GM13976 (cell line): Measurements from ENCODE around the gene SAP130.

ENCODE experiments used
- DNase-seq: peaks from one replicate; pipeline ENCODE4 v3.0.0; 2012; ENCODE audit warnings: low spot score
- in situ Hi-C: fragments of 300-500 bp; cut with MboI; formaldehyde crosslinking; loops from one replicate; pipeline ENCODE4 v1.12.0; 2022; ENCODE audit warnings: low sequenced_read_pairs, mixed read lengths, inconsistent platforms; ENCODE audit not compliant: unreplicated experiment
- TF ChIP-seq, protein P1 (sequence below): IDR thresholded peaks from 2 replicates; pipeline ENCODE4 v1.5.1; 2012; ENCODE audit warnings: borderline replicate concordance, mild to moderate bottlenecking; ENCODE audit not compliant: insufficient read depth; ENCODE audit errors: extremely low read depth, missing control alignments, control extremely low read depth

SAP130 gene

GRCh38 chr2:128058114-128058513 is 30.3 kb upstream of the SAP130 start:
- in situ Hi-C loops: no loop called here
- TF ChIP-seq, protein P1, sequence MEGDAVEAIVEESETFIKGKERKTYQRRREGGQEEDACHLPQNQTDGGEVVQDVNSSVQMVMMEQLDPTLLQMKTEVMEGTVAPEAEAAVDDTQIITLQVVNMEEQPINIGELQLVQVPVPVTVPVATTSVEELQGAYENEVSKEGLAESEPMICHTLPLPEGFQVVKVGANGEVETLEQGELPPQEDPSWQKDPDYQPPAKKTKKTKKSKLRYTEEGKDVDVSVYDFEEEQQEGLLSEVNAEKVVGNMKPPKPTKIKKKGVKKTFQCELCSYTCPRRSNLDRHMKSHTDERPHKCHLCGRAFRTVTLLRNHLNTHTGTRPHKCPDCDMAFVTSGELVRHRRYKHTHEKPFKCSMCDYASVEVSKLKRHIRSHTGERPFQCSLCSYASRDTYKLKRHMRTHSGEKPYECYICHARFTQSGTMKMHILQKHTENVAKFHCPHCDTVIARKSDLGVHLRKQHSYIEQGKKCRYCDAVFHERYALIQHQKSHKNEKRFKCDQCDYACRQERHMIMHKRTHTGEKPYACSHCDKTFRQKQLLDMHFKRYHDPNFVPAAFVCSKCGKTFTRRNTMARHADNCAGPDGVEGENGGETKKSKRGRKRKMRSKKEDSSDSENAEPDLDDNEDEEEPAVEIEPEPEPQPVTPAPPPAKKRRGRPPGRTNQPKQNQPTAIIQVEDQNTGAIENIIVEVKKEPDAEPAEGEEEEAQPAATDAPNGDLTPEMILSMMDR: no peak
- no peak for DNase-seq

GRCh38 chr2:128057334-128057733 is 29.5 kb upstream of the SAP130 start:
- in situ Hi-C loops: no loop called here
- TF ChIP-seq, protein P1: no peak
- no peak for DNase-seq

DNA sequence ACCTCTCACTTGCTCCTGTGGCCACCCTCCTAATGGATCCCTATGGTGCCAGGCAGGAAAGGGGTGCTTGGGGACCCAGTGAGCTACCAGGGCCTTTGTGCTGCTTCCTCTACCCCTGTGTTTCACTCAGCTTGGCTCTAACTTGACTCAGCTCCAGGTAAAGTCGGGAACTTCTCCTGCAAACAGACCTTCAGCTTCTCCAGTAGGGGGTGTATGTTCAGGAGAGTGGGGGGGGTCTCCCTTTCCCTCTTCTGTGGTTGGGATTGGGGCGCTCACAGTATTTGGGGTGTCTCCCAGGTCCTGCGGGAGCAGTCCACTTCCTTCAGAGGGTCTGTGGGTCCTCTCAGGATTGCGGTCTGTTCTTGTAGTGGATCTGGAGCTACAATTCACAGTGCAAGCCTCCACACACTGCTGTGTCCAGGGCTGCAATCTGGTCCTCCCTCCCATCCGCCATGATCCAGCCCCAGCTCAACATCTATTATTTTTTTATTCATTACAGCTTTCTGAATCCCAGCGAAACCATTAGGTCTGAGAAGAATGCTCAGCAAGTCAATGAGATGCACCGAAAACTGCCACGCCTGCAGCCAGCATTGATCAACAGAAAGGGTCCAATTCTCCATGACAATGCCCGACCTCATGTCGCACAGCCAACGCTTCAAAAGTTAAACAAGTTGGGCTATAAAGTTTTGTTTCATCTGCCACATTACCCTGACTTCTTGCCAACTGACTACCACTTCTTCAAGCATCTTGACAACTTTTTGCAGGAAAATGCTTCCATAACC is 26.4 kb upstream of the SAP130 start:
- TF ChIP-seq, protein P1: no peak
- no peak for DNase-seq
- in situ Hi-C loops: no loop called here

DNA sequence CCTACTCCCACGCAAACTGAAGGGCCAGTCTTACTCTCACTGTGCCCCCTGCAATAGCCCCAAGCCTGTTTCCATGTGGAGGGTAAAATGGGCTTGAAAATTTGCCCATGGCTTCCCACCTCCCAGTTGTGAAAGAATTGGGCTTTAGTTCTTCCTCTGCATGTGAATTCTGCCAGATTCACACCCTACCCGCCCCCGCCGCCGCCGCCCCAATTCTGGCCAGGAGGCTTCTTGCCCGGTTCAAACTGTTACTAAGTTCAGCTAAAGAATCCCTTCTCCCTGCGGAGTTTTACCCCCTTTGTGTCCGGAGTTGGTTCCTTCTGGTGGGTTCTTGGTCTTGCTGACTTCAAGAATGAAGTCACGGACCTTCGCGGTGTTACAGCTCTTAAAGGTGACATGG is 25.5 kb upstream of the SAP130 start:
- in situ Hi-C loops: no loop called here
- TF ChIP-seq, protein P1: no peak
- DNase-seq: no peak

- DNase-seq: no peak
- TF ChIP-seq, protein P1: no peak
- in situ Hi-C loops: no loop called here
These were observed 15.2 kb upstream of the SAP130 start for GRCh38 chr2:128043041-128043440.

DNA sequence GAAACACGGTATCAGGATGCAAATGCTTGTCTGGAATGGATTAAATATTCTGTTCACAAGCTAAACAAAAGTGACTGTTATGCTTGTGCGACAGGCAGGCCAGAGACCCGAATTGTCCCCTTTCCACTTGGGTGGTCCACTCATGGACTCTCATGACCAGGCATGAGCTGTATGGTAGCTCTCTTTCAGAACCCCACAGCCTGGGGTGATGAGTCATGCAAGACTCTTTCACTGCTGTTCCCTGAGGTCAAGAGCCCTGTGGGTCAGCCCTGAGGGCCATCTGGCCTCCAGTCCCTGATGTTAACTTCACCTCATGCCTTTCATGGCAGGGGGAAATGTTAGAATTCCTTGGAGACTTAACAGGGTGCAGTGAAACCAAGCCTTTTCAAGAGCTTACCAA is 13.7 kb upstream of the SAP130 start:
- in situ Hi-C loops: no loop called here
- TF ChIP-seq, protein P1: no peak
- DNase-seq: no peak
